Epithelial cell of esophagus (primary cell): ENCODE data around the gene GRPEL2.

Source experiments
- DNase-seq: peaks from one replicate; pipeline ENCODE4 v3.0.0; 2010; ENCODE audit warnings: low read depth
- H3K4me3 ChIP-seq: 2 replicates; pipeline ENCODE4 v1.5.1; 2011; ENCODE audit warnings: mild to moderate bottlenecking, low read length, control low read depth
- TF ChIP-seq, protein P1 (sequence below): IDR thresholded peaks from 2 replicates; pipeline ENCODE4 v1.5.1; 2011; ENCODE audit warnings: low read depth, mild to moderate bottlenecking, low read length, control low read depth, inconsistent platforms; ENCODE audit not compliant: insufficient read depth; ENCODE audit errors: missing control alignments

Gene GRPEL2

DNA sequence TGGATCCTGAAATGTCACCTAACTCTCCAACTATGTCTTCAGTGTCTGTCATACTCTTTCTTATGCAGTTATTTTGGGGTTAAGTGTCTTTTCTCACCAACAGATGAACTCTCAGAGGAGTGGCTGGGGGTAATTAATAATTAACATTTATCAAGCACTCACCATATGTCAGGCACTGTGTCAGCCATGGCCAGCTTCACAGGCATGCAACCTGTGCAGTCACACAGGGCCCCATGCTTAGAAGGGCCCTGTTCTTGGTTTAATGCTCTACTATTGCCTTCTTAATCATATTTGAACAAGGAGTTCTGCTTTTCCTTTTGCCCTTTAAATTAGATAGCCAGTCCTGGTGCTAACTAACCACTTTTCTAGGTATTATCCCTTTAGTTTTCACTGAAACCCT is 3.4 kb upstream of the GRPEL2 start:
- TF ChIP-seq, protein P1, sequence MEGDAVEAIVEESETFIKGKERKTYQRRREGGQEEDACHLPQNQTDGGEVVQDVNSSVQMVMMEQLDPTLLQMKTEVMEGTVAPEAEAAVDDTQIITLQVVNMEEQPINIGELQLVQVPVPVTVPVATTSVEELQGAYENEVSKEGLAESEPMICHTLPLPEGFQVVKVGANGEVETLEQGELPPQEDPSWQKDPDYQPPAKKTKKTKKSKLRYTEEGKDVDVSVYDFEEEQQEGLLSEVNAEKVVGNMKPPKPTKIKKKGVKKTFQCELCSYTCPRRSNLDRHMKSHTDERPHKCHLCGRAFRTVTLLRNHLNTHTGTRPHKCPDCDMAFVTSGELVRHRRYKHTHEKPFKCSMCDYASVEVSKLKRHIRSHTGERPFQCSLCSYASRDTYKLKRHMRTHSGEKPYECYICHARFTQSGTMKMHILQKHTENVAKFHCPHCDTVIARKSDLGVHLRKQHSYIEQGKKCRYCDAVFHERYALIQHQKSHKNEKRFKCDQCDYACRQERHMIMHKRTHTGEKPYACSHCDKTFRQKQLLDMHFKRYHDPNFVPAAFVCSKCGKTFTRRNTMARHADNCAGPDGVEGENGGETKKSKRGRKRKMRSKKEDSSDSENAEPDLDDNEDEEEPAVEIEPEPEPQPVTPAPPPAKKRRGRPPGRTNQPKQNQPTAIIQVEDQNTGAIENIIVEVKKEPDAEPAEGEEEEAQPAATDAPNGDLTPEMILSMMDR, result no peak
- DNase-seq, result no peak
- no peak overlapping the region for H3K4me3 ChIP-seq

DNA sequence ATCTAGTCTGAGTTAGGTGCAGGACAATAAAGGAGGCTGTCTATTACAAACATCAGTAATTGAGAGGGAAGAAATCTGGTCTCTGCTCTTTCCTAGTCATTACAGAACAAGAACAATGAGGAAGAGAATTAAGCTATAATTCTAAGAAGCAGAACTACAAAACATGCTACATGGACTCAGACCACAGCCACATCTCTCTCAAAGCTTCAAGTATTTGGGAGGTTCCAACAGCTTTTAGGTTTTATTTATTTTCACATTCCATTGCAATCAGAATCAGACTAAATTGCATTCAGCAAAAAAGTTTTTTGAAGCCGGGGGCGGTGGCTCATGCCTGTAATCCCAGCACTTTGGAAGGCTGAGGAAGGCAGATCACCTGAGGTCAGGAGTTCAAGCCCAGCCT is 1.1 kb upstream of the GRPEL2 start:
- no peak for DNase-seq
- no peak overlapping the region for H3K4me3 ChIP-seq
- TF ChIP-seq, protein P1, result no peak

GRCh38 chr5:149345892-149346222 is 558 bp downstream of the GRPEL2 start:
- H3K4me3 ChIP-seq, result peak overlapping the region; percentile 99
- peak; percentile 60 for DNase-seq
- TF ChIP-seq, protein P1, result no peak

DNA sequence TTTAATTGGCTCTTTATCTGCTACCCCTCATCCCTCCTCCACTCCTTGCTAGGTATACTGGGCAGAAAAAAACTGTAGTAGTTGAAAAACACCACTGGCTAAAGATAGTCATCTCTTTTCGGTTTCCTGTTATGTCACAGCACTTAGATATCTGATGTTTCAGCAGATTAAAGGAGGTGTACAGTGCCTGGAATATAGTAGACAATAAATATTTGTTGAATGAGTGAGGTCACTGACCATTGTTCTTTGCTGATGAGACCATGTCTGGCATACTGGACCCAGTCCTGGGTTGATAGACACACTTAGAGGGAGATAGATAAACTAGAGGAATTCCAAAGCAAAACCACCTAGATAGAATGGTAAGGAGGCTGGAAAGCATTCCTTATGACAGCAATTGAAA is 3.2 kb downstream of the GRPEL2 start:
- TF ChIP-seq, protein P1, result no peak
- DNase-seq, result no peak
- H3K4me3 ChIP-seq, result no peak overlapping the region

GRCh38 chr5:149349382-149349781 is 4.1 kb downstream of the GRPEL2 start:
- TF ChIP-seq, protein P1, result no peak
- no peak overlapping the region for H3K4me3 ChIP-seq
- no peak for DNase-seq

DNA sequence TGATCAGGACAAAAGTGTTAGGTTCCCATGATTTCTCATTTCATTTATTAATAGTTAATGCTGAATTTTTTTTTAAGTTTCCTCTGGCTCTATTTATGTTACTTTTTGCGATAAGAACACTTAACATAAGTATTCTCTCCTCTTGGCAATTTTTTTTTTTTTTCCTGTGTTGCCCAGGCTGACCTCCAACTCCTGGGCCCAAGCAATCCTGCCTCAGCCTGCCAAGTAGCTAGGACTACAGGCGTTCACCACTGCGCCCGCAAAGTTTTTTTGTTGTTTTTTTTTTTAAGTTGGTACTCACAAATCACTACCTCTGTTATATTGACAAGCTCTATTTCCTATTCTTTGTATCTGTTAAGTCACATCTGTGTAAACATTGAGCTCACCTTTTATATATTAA is 6.9 kb downstream of the GRPEL2 start:
- TF ChIP-seq, protein P1, result no peak
- no peak for DNase-seq
- H3K4me3 ChIP-seq, result no peak overlapping the region

DNA sequence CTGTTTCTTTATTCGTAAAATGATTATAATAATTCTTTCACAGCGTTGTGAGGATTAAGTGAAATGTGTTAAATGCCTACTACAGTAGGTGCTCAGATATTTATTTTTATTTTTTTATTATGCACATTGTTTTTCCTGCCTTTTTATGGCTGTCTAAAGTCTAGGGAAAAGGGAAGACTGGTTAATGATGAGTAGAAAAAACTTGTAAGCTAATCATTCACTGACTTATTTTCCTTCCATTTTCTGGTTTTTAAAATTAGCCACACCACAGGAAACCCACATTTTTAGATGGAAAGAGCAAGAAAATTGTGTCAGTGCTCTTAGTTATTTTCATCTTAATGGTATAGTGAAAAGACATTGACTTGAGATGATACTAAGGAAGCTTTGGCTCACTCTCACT is 8.6 kb downstream of the GRPEL2 start:
- no peak for DNase-seq
- TF ChIP-seq, protein P1, result no peak
- H3K4me3 ChIP-seq, result no peak overlapping the region
